Measurements from ENCODE around the gene ACTG1.

Gene ACTG1

DNA sequence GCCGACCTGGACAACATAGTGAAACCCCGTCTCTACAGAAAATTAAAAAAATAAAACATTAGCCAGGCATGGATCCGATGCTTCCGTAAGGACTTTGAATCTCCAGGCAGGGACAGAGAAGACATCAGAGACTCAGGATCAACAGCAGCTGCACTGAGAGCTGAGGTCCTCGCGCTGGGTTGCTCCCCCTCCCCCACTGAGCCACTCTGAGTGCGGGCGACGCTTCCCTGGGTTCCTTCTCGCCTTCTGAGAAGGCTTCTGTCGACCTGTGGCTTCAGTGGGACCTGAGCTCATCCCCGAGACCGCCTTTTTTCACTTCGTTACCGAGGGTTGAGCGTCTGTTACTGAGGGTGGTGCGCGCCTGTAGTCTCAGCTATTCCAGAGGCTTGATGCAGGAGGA lies 20.4 kb downstream of the ACTG1 start:
- peak; percentile 38 for DNase-seq

DNA sequence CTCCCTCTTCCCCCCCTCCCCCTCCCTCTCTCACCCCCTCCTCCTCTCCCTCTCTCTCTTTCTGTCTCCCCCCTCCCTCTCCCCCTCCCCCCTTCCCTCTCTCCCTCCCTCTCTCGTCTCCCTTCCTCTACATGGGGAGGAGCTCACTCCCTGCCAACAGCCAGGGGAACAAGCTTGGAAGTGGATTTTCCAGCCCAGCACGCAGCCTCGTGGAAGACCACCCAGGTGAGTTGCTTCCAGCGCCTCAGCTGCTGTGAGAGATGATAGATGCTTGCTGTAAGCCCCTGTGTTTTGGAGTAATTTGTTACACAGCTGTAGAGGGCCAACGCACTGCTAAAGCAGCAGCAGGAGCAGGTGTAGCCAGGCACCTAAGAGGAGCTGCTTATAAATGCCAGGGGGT lies 20.8 kb downstream of the ACTG1 start:
- no peak for DNase-seq

GRCh38 chr17:81491181-81491581 lies 21.4 kb downstream of the ACTG1 start:
- DNase-seq = peak; percentile 72

DNA sequence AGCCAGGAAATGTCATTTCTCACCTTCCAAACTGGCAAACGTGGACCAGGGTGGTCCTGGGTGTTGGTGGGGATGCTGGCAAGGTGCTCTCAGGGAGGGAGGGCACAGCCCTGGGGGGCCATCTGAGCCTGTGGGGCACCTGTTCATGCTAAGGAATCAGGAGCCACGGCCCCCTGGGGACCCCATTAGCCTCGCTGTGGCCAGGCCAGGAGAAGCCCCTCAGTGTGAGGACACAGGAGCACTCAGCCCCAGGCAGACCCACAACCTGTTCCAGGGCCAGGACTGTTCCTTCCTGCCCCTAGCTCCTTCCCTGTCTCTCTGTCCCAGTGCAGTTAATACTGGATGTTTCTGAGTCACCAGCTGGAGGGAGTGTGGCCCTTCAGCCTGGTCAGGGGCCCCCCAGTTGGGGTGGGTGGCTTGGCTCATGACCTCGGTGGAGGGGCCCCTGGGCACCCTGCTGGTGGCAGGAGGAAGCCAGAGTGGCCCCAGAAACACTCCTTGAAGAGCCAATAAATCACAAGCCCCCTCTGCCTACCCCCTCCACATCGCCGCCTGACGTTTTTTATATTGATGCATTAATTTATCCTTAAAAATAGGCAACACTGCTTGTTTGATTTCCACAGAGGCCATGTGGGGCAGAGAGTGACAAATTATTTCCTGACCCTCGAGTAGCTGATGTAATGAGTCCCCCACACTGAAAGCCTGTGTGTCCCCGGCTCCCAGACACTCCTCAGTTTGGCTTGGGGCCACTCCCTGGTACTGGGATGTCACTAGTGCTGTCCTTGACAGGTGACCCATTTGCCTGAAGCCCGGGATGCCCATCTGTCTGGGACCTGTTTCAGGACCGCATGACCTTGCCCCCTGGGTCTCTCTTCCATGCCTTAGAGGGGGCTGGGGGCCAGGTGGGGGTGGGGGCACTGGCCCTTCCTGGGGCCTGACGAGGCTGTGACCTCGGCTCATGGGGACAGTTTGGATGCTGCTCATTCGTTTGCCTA lies 22.3 kb downstream of the ACTG1 start:
- DNase-seq = no peak

DNA sequence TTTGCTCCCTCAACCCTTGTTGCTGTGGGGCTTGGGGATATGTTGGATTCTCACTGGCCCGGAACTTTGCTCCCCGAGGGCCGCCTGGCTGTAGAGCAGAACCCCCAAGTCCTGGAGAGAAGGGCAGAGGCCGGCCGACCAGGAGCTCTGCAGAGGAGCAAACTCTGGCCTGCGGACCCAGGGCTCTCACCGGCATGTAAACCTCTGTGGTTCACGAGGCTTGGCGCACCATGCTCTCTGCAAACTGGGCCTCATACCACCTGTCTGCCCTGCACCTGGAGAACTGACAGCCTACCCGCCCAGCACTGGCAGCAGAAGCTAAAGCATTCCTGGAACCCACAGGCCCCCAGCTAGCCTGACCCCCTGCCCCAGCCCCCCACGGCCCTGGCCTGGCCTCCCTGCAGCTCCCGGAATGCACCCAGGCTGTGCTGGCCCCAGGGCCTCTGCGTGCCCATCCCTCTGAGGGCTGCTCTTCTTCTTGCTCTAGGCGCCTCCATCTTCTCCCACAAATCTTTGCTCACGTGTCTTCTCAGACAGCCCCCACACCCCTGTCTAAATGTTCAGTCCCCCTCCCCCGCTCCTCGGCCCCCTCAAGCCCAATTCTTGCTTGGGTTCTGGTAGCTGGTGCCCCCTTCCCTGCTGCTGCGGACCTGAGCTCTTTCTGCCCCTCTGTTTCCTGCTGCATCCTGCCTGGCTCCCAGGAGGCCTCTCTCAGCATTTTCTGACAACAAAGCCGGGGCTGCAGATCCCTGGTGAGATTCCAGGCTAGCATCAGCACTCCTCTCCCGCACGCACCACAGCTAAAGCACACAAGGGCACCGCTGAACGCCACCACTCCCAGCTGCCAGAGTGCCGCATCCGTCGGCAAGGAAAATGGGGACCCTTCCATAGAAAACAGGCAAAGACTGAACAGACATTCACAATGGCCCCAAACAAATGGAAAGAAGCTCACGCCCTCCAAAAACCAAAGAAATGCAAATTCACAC lies 23.3 kb downstream of the ACTG1 start:
- DNase-seq = no peak

DNA sequence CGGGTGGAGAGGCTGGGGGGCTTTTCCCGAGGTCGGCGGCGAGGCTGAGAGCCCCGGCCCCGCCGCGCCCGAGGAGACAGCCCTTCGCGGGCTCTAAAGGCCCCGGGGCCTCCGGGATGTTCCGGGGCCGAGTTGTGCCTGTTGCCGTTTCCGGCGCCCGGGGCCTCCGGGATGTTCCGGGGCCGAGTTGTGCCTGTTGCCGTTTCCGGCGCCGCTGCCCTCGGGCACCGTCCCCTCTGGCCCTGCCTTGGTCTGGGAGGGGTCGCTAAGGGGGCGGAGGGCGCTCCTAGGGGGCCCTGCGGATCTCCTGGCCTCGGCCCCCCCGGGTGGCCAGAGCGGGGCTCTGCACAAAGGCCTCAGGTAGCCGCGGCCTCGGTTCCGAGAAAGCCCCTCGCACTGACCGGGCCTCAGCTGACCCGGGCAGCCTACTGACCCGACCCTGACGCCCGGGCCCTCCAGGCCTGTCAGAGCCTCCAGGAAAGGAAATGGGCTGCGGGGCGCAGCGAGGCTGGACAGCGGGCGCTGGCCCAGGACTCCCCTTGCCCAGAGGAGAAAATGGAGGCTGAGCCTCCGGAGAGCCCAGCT lies 24.2 kb downstream of the ACTG1 start:
- no peak for DNase-seq

- DNase-seq = peak; percentile 90
Measured at GRCh38 chr17:81487487-81488275, 24.9 kb downstream of the ACTG1 start.

GRCh38 chr17:81487089-81487486 lies 25.5 kb downstream of the ACTG1 start:
- DNase-seq = no peak

GRCh38 chr17:81486199-81486810 lies 26.3 kb downstream of the ACTG1 start:
- DNase-seq = no peak

- DNase-seq = peak; percentile 92
Measured at GRCh38 chr17:81484195-81484979, 28.2 kb downstream of the ACTG1 start.

- no peak for DNase-seq
Measured at GRCh38 chr17:81483862-81484194, 28.8 kb downstream of the ACTG1 start.

GRCh38 chr17:81483085-81483861 lies 29.3 kb downstream of the ACTG1 start:
- no peak for DNase-seq

GRCh38 chr17:81482673-81483072 lies 29.9 kb downstream of the ACTG1 start:
- DNase-seq = no peak

- no peak for DNase-seq
Measured at GRCh38 chr17:81481815-81482505, 30.6 kb downstream of the ACTG1 start.

DNA sequence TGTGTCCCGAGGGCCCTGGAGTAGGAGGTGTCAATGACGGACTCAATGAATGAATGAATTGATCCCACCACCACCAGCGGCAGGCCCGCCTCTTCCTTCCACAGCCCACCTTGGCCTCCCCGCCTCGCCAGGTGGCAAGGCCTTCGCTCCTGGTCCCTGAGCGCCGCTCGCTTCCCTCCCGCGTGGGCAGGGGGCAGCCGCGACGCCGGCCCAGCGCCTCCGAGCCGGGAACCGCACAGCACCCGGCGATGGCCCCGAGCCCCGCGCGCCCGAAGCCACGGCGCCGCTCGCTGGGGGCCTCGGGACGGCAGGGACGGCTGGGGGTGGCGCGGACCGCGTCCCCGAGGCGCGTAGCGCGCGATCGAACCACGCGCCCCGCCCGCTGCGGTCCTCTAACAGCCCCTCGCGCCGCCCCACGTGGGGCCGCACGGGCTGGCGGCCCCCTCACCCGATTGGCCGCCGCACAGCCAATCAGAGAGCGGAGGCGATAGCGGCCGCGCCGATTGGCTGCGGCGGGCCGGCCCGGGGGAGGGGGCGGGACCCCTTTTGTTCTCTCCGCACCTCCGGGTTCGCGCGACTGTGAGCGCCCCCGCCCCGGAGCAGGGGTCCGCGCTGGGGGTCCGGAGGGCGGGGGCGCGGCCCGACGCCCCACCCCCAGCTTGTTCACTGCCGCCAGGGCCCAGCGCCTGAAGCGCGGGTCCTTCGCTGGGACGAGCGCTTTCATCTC lies 31.4 kb downstream of the ACTG1 start:
- DNase-seq = peak; percentile 94

DNA sequence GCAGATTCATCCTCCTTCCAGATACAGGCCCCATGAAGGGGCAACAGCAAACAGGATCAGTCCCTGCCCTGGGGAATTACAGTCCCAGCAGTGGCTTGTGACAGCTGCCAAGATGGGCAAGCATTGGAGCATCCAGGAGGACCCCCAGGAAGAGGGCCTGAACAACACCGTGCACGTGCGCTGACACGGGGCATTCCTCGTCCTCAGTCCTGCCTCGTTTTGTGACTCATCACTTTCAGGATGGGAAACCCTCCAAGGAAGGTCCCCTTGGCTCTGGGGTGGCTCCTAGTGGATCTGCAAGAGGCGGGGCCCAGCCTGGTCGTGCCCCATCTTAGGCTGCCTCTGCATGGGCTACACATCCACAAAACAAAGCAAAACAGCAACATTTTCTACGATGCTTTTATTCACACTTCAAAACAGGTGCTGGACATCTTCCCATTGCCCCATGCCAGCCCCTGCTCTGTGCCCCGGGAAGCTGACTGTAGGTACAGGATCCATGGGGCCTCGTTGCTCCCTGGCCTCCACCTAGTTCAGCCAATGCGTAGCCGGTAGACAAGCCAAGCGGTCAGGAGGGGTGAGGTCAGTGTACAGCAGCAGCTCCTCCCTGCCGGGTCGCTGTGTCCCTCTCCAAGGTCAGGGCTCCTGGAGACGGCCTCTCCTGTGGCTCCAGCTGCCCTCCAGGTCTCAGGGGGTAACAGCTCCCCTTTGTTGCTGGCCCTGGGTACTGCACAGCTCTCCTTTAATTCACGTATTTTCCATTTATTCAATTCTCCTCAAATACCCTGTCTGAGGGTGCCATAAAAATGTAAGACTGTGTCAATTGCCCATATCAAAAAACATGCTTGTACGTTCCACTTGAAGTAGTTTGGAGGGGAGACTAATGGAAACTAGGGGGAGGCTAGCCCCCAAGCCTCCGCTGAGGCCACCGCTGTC lies 32.2 kb downstream of the ACTG1 start:
- DNase-seq = peak; percentile 61

GRCh38 chr17:81479175-81480071 lies 33.2 kb downstream of the ACTG1 start:
- peak; percentile 86 for DNase-seq
